ENCODE measurements around the gene HLA-B.

The HLA-B gene

DNA sequence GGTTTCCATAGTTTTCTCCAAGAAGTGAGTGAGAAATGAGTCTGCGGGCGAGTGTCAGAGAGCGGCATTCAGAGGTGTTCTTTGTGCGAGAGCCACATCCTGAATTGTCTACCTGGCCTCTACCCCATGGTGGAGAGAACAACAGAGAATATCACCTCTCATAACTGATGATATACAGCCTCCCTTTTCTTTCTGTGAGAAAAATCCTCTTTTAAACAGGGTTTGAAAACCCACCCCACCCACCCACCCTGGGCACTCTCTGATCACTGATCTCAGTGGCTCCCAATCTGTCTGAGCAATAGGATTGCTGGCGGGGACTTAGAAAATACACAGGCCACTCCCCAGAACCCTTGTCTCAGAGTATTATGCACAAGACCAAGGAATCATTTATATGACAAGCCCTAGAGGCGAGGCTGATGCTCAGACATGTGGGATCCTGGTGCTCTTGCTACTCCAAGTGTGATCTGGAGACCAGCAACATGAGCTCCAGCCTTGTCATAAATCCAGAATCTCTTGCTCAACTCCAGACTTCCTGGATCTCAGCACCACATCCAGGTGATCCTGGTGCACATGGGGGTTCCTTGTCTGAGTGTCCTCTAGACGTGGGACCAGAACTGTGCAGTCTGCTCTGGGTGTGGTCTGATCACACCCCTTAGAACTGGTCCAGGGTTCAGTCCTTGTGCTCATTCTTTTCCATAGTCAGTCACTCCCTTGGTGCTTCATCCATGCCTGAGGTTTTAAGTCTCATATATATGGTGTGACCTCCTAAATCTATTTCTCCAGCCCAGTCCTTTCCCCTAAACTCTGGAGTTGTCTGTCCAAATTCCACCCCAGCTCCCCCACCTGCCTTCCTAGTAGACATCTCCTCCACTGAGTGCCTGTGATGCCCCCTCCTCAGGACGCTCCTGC is 5.3 kb downstream of the HLA-B start:
- H3K36me3 ChIP-seq (replicated peaks in 1 of 2; ENCODE audit: control insufficient read depth in 2 of 2, insufficient read depth in 2 of 2, low read length in 2 of 2): no peaks in the 10 kb centered on the region
- H3K79me1 ChIP-seq (ENCODE audit: low read depth, low read length): no peaks in the 10 kb centered on the region
- no peak overlapping the region for H3K4me3 ChIP-seq (ENCODE audit: low read length in 2 of 2)
- H2AFZ ChIP-seq (ENCODE audit: low read length): no peak overlapping the region
- H3K27me3 ChIP-seq (ENCODE audit: control insufficient read depth in 3 of 3, insufficient read depth in 3 of 3, low read depth in 1 of 3, low read length in 3 of 3): peaks cover 0 to 28% (median 14%) of the 10 kb centered on the region in 3 experiments
- H4K8ac ChIP-seq (ENCODE audit: low read depth, low read length): no peak overlapping the region
- WGBS, 2 donors (ENCODE audit: extremely low coverage in 2 of 2, insufficient read length in 2 of 2, insufficient replicate concordance in 1 of 2): no CpG with 5 or more reads among the region's 8 CpGs
- no peak overlapping the region for H2BK120ac ChIP-seq (ENCODE audit: low read depth, low read length)
- no peak overlapping the region for H2BK5ac ChIP-seq (ENCODE audit: low read length)
- H3K18ac ChIP-seq (ENCODE audit: low read length): no peak overlapping the region
- no peak overlapping the region for H3K4ac ChIP-seq (ENCODE audit: low read length)
- H3K9me3 ChIP-seq (replicated peaks in 1 of 2; ENCODE audit: control insufficient read depth in 2 of 2, insufficient read depth in 1 of 2, low read depth in 1 of 2, low read length in 2 of 2): no peaks in the 10 kb centered on the region
- H2BK15ac ChIP-seq (ENCODE audit: low read length): no peak overlapping the region
- DNase-seq (ENCODE audit: low spot score): no peak
- H2AK5ac ChIP-seq (ENCODE audit: low read depth, low read length): no peak overlapping the region
- no peaks in the 10 kb centered on the region for H3K4me1 ChIP-seq (ENCODE audit: control insufficient read depth in 2 of 2, insufficient read depth in 1 of 2, low read depth in 1 of 2, low read length in 2 of 2)
- no peak overlapping the region for H3K27ac ChIP-seq (replicated peaks; ENCODE audit: low read length)
- H4K91ac ChIP-seq (ENCODE audit: low read depth, low read length, poor library complexity): no peak overlapping the region
- no peak overlapping the region for H2BK12ac ChIP-seq (ENCODE audit: low read length)
- no peak overlapping the region for H3K4me2 ChIP-seq (ENCODE audit: insufficient read depth, low read length, poor library complexity, severe bottlenecking)
- H3K14ac ChIP-seq (ENCODE audit: low read length): no peak overlapping the region
- H3K9ac ChIP-seq (ENCODE audit: low read depth, low read length, poor library complexity): no peak overlapping the region
- H3K23ac ChIP-seq (ENCODE audit: low read depth, low read length, poor library complexity): no peak overlapping the region

DNA sequence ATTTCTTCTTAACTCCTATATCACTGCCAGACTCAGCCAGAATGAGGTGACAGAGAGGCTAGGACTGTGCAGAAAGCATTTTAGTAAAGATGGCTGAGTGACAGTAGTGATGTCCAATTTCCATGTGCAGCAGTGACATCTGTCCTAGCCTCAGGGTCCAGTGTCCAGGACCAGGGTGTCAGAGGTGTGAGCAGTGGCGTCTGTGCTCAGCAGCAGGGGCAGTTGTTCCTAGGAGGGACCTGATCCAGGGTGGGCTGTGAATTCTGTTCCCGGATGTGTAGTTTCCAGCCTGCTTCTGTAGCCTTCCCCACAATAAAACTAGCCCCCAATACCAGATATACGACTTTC is 6.0 kb downstream of the HLA-B start:
- no peak for DNase-seq (ENCODE audit: low spot score)
- no peak overlapping the region for H2BK120ac ChIP-seq (ENCODE audit: low read depth, low read length)
- peaks cover 0 to 24% (median 11%) of the 10 kb centered on the region in 3 experiments for H3K27me3 ChIP-seq (ENCODE audit: control insufficient read depth in 3 of 3, insufficient read depth in 3 of 3, low read depth in 1 of 3, low read length in 3 of 3)
- no peak overlapping the region for H2AFZ ChIP-seq (ENCODE audit: low read length)
- H3K14ac ChIP-seq (ENCODE audit: low read length): no peak overlapping the region
- no peak overlapping the region for H2BK12ac ChIP-seq (ENCODE audit: low read length)
- H3K36me3 ChIP-seq (replicated peaks in 1 of 2; ENCODE audit: control insufficient read depth in 2 of 2, insufficient read depth in 2 of 2, low read length in 2 of 2): no peaks in the 10 kb centered on the region
- H3K18ac ChIP-seq (ENCODE audit: low read length): no peak overlapping the region
- no peak overlapping the region for H4K91ac ChIP-seq (ENCODE audit: low read depth, low read length, poor library complexity)
- WGBS, 2 donors (ENCODE audit: extremely low coverage in 2 of 2, insufficient read length in 2 of 2, insufficient replicate concordance in 1 of 2): no CpG with 5 or more reads among the region's 3 CpGs
- no peak overlapping the region for H3K23ac ChIP-seq (ENCODE audit: low read depth, low read length, poor library complexity)
- no peak overlapping the region for H3K4me2 ChIP-seq (ENCODE audit: insufficient read depth, low read length, poor library complexity, severe bottlenecking)
- no peak overlapping the region for H2AK5ac ChIP-seq (ENCODE audit: low read depth, low read length)
- no peaks in the 10 kb centered on the region for H3K79me1 ChIP-seq (ENCODE audit: low read depth, low read length)
- no peaks in the 10 kb centered on the region for H3K4me1 ChIP-seq (ENCODE audit: control insufficient read depth in 2 of 2, insufficient read depth in 1 of 2, low read depth in 1 of 2, low read length in 2 of 2)
- H2BK5ac ChIP-seq (ENCODE audit: low read length): no peak overlapping the region
- H3K4ac ChIP-seq (ENCODE audit: low read length): no peak overlapping the region
- H3K27ac ChIP-seq (replicated peaks; ENCODE audit: low read length): no peak overlapping the region
- H3K9ac ChIP-seq (ENCODE audit: low read depth, low read length, poor library complexity): no peak overlapping the region
- no peak overlapping the region for H2BK15ac ChIP-seq (ENCODE audit: low read length)
- no peak overlapping the region for H4K8ac ChIP-seq (ENCODE audit: low read depth, low read length)
- no peak overlapping the region for H3K4me3 ChIP-seq (ENCODE audit: low read length in 2 of 2)
- no peaks in the 10 kb centered on the region for H3K9me3 ChIP-seq (replicated peaks in 1 of 2; ENCODE audit: control insufficient read depth in 2 of 2, insufficient read depth in 1 of 2, low read depth in 1 of 2, low read length in 2 of 2)

DNA sequence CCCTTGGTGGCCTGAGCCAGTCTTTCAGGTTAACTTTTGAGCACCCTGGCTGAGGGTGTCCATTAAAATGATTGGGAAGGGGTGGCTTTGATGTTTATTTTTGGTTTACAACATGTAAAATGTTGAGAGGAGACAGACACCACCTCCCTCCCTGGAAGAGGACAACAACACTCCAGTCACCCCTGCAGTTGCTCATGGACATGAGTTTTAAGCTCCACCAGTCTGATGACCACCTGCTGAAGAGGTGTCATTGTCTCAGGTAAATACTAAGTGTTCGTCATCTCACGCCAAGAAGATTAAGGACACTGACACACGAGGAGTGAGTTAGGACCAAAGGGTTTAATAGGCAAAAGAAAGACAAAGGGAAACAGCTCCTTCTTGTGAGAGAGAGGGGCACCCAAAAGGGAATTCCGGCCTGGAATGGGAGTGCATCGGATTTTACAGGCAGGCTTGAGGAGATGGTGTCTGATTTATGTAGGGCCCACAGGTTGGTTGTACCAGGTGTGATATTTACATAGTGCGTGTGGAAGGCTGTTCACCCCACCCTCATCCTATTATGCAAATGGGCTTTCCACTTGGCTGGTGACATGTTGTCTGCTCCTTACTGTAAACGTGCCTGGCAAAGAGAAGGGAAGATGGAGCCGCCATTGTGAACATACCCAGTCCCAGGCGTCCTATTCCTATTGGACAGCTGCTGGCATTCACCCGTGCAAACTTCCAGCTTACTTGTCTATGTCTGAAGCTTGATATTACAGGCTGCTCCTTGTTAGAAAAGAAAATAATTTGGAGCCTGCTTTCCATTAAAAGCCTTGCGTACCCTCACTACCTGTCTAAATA is 6.6 kb downstream of the HLA-B start:
- H3K27me3 ChIP-seq (ENCODE audit: control insufficient read depth in 3 of 3, insufficient read depth in 3 of 3, low read depth in 1 of 3, low read length in 3 of 3): peaks cover 0 to 18% (median 5%) of the 10 kb centered on the region in 3 experiments
- H3K23ac ChIP-seq (ENCODE audit: low read depth, low read length, poor library complexity): no peak overlapping the region
- DNase-seq (ENCODE audit: low spot score): no peak
- no peak overlapping the region for H3K9ac ChIP-seq (ENCODE audit: low read depth, low read length, poor library complexity)
- no peak overlapping the region for H2BK12ac ChIP-seq (ENCODE audit: low read length)
- H3K27ac ChIP-seq (replicated peaks; ENCODE audit: low read length): no peak overlapping the region
- no peak overlapping the region for H2AK5ac ChIP-seq (ENCODE audit: low read depth, low read length)
- no peak overlapping the region for H3K4me3 ChIP-seq (ENCODE audit: low read length in 2 of 2)
- no peak overlapping the region for H2BK5ac ChIP-seq (ENCODE audit: low read length)
- H3K18ac ChIP-seq (ENCODE audit: low read length): no peak overlapping the region
- WGBS, 2 donors (ENCODE audit: extremely low coverage in 2 of 2, insufficient read length in 2 of 2, insufficient replicate concordance in 1 of 2): no CpG with 5 or more reads among the region's 11 CpGs
- H3K9me3 ChIP-seq (replicated peaks in 1 of 2; ENCODE audit: control insufficient read depth in 2 of 2, insufficient read depth in 1 of 2, low read depth in 1 of 2, low read length in 2 of 2): no peaks in the 10 kb centered on the region
- no peaks in the 10 kb centered on the region for H3K4me1 ChIP-seq (ENCODE audit: control insufficient read depth in 2 of 2, insufficient read depth in 1 of 2, low read depth in 1 of 2, low read length in 2 of 2)
- no peak overlapping the region for H3K14ac ChIP-seq (ENCODE audit: low read length)
- no peak overlapping the region for H4K91ac ChIP-seq (ENCODE audit: low read depth, low read length, poor library complexity)
- no peaks in the 10 kb centered on the region for H3K79me1 ChIP-seq (ENCODE audit: low read depth, low read length)
- H2BK15ac ChIP-seq (ENCODE audit: low read length): no peak overlapping the region
- no peak overlapping the region for H3K4me2 ChIP-seq (ENCODE audit: insufficient read depth, low read length, poor library complexity, severe bottlenecking)
- no peak overlapping the region for H3K4ac ChIP-seq (ENCODE audit: low read length)
- no peak overlapping the region for H2AFZ ChIP-seq (ENCODE audit: low read length)
- H4K8ac ChIP-seq (ENCODE audit: low read depth, low read length): no peak overlapping the region
- no peaks in the 10 kb centered on the region for H3K36me3 ChIP-seq (replicated peaks in 1 of 2; ENCODE audit: control insufficient read depth in 2 of 2, insufficient read depth in 2 of 2, low read length in 2 of 2)
- no peak overlapping the region for H2BK120ac ChIP-seq (ENCODE audit: low read depth, low read length)

DNA sequence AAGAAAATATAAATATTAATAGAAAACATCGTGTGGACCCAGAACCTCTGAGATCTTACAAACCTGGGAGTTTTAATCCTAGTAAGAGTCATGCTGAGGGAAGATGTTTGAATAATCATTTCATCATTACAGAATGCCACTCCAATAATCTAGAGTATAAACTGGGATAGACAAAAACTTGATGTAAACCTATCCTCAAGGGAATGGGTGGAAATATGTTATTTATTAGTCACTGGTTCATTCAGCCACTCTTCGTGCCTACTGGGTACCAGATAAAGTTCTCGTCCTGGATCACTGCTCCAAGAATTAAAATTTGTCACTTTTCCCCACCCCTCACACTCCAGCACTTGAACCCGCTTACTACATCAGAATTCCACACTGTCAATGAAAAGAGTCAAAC is 7.7 kb downstream of the HLA-B start:
- Histone ChIP-seq H3K27ac (replicated peaks; ENCODE audit: low read length) (no peak overlapping the region), H3K14ac (ENCODE audit: low read length) (no peak overlapping the region), H2BK120ac (ENCODE audit: low read depth, low read length) (no peak overlapping the region), H2AK5ac (ENCODE audit: low read depth, low read length) (no peak overlapping the region), H2BK5ac (ENCODE audit: low read length) (no peak overlapping the region), H4K8ac (ENCODE audit: low read depth, low read length) (no peak overlapping the region), H3K9me3 (replicated peaks in 1 of 2; ENCODE audit: control insufficient read depth in 2 of 2, insufficient read depth in 1 of 2, low read depth in 1 of 2, low read length in 2 of 2) (no peaks in the 10 kb centered on the region), H3K18ac (ENCODE audit: low read length) (no peak overlapping the region), H4K91ac (ENCODE audit: low read depth, low read length, poor library complexity) (no peak overlapping the region), H3K4me3 (ENCODE audit: low read length in 2 of 2) (no peak overlapping the region), H3K4me2 (ENCODE audit: insufficient read depth, low read length, poor library complexity, severe bottlenecking) (no peak overlapping the region), H3K4me1 (ENCODE audit: control insufficient read depth in 2 of 2, insufficient read depth in 1 of 2, low read depth in 1 of 2, low read length in 2 of 2) (peaks cover 0 to 2% of the 10 kb centered on the region in 2 donors), H3K23ac (ENCODE audit: low read depth, low read length, poor library complexity) (no peak overlapping the region), H3K9ac (ENCODE audit: low read depth, low read length, poor library complexity) (no peak overlapping the region), H3K36me3 (replicated peaks in 1 of 2; ENCODE audit: control insufficient read depth in 2 of 2, insufficient read depth in 2 of 2, low read length in 2 of 2) (no peaks in the 10 kb centered on the region), H2AFZ (ENCODE audit: low read length) (no peak overlapping the region), H3K79me1 (ENCODE audit: low read depth, low read length) (no peaks in the 10 kb centered on the region), H3K4ac (ENCODE audit: low read length) (no peak overlapping the region), H2BK12ac (ENCODE audit: low read length) (no peak overlapping the region), H3K27me3 (ENCODE audit: control insufficient read depth in 3 of 3, insufficient read depth in 3 of 3, low read depth in 1 of 3, low read length in 3 of 3) (peaks cover 0 to 8% (median 0%) of the 10 kb centered on the region in 3 experiments), H2BK15ac (ENCODE audit: low read length) (no peak overlapping the region)
- no peak for DNase-seq (ENCODE audit: low spot score)
- no CpG with 5 or more reads among the region's 4 CpGs for WGBS, 2 donors (ENCODE audit: extremely low coverage in 2 of 2, insufficient read length in 2 of 2, insufficient replicate concordance in 1 of 2)
